NCI-H146 treated with DMSO at 0.1 percent for 48 hours (cell line): ENCODE results near the gene DMD.

ENCODE experiments used
- DNase-seq: peaks from one replicate; lab custom pipeline; 2025; ENCODE audit not compliant: unreplicated experiment; lab: John Stamatoyannopoulos, UW

Gene DMD

GRCh38 chrX:33045245-33045644 lies 166.1 kb downstream of the DMD start:
- DNase-seq: no peak

- DNase-seq: no peak
Measured at GRCh38 chrX:33041141-33041540, 170.2 kb downstream of the DMD start.

- DNase-seq: no peak
Measured at GRCh38 chrX:33032700-33033099, 178.6 kb downstream of the DMD start.

- DNase-seq: no peak
Measured at GRCh38 chrX:33014949-33015348, 196.4 kb downstream of the DMD start.

DNA sequence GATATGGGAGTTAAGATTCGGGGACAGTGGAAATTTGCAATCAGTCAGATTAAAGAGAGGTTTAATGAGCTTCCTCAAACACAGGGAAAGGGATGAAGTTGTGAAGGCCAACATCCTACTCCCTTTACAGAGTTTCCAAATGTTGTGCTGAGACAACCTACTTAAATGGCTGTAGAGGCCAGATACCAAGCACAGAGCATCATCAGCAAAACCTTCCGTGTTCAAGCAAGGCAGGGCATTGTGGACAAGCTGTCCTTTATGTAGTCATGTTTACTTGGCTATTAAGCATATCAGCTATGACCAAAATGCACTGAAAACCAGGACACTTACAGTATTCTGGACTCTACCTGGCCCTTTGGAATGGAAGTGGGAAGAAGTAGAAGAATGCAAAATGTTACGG lies 197.3 kb downstream of the DMD start:
- no peak for DNase-seq

- no peak for DNase-seq
Measured at GRCh38 chrX:33001107-33001506, 210.2 kb downstream of the DMD start.

DNA sequence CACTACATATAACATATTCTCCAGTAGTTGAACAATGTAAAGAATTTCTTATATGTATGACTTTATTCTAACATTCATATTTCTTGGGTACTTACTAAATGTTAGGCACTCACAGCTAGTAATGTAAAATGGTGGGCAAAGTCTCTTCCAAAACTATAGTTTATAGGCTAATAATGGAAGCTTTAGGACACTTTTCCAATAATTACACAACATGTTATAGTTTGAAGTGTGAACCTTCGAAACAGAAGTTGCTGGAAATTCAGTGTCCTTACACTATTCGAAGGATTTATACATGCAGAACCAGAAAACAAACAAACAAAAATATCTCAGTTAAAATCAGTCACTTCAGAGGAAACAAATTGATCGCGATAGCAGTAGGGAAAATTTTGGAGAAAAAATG lies 212.6 kb downstream of the DMD start:
- no peak for DNase-seq

- no peak for DNase-seq
Measured at GRCh38 chrX:32995427-32995826, 215.9 kb downstream of the DMD start.

DNA sequence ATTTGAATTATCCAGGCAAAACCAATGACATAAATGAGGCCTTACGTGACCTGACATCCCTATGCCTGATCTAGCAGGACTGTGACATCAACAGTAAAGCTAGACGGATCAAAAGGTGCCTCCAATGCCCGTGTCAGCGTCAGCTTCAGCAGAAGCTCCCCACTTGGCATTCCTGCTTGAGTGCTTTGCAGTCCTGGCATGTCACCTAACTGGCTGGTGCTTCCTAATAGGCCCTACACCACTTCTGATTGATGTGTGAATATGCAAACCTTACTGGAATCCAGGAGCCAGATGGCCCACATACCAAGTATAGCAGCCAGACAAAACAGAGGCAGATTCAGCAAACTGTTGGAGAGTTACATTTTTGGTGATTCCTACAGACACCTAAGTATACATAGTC lies 224.2 kb downstream of the DMD start:
- DNase-seq: no peak

DNA sequence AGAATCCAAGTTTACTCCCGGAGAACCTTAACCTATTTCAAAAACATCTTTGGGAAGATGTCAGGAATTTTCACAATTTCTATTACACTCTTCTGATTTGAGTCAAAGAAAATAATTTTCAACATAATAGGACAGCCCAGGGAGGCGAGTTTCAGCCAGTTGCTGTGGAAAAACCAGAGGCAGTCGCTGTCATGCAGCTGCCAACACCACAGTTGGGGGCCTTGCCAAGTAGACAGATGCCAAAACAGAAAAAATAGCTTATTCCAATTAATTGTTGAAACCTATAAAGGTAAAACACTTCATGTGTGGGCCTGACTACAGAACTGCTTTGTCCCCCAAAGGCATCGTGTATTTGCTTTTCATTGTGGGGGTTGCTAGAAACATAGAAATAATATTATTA lies 225.8 kb downstream of the DMD start:
- DNase-seq: no peak

DNA sequence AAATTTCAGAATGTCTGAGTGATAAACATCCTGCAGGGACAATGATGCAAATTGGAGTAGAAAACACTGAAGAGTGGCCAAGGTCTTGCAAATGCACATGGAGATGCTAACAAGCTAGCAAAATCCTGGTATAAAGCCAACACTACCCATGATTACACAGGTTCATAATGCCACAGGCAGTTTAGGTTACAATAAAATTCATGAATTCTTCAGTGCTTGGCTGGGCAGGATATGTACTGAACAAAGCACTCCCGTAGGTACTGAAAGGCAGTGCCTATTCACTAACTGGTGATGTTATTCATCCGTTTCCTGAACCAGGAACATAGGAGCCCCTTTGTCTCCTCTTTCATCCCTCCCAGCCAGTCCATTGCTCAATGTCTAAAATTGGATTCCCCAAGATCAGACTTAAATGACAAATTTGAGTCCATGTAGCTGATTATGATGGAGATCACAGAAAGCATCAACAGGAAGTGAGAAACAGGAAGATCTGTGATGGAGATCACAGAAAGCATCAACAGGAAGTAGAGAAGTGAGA lies 244.5 kb downstream of the DMD start:
- DNase-seq: no peak

DNA sequence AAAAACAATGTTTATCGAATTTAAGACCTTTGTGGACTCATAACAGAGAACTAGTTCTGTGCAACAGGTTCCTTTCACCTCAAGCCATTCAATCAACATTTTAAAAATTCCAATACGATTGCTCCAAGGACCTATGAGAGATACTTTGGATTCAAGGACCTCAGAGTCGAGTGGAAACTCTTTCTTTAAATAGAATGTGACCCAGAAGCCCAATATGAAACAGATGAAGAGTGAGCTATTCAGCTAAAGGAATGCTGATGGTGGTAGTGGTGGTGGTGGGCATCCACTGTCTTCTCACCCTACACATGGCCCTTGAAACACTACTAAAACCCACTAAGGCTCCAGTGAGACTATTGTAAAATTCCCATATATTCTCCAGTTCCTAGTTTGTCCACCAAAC lies 257.2 kb downstream of the DMD start:
- DNase-seq: no peak

DNA sequence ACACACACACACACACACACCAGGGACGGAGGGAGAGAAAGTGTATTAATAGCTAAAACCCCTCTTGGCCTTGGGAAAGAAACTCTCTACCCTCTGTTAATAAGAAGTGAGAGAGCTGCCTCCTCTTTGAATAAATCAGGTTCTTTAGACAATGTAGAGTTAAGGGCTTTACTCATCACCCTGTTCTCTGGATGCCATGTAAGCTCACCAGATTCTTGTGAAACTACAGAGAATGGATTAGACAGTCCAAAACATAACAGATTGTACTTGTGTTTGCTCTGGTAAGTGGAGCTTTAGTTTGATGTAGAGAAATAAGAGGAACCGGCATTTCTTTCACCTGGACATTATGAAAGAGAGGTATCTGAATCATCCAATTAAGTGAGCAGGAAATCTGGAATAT lies 263.2 kb downstream of the DMD start:
- DNase-seq: no peak

- DNase-seq: no peak
Measured at GRCh38 chrX:32937043-32937442, 274.3 kb downstream of the DMD start.

- no peak for DNase-seq
Measured at GRCh38 chrX:32933548-32933947, 277.8 kb downstream of the DMD start.

DNA sequence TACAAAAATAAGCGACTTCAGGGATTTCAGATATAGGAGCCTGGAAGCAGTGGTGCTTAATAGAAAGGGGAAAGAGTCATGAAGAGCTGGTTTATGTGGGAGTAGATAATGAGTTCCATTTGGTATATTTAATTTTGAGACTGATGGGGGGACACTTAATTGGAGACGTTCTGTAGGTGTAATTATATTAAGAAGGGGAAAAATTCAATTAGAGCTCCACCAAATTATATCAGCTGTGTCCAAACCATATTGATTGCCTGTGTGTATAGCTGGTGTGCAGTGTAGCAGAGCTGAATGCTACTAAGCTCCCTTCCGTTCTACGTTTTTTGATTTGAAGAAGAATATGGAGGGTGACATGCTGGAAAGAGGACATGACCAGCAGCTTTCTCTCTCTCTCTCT lies 282.3 kb downstream of the DMD start:
- DNase-seq: no peak

GRCh38 chrX:32896088-32896487 lies 315.3 kb downstream of the DMD start:
- DNase-seq: no peak

DNA sequence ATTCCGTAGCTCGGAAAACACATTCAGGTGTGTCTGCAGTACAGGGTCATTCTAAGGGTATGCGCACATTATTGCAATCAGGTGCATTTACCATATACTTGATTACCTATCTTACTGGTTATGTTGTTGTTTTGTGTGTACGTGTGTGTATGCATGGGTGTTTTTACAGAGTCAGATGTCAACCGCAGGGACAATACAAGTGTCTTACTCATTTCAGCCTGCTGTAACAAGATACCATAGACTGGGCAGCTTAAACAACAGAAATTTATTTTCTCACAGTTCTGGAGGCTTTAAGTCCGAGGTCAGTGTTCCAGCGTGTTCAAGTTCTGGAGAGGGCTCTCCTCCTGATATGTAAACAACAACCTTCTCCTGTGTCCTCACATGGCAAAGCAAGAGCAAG lies 316.7 kb downstream of the DMD start:
- DNase-seq: no peak

GRCh38 chrX:32893751-32894150 lies 317.6 kb downstream of the DMD start:
- DNase-seq: no peak

DNA sequence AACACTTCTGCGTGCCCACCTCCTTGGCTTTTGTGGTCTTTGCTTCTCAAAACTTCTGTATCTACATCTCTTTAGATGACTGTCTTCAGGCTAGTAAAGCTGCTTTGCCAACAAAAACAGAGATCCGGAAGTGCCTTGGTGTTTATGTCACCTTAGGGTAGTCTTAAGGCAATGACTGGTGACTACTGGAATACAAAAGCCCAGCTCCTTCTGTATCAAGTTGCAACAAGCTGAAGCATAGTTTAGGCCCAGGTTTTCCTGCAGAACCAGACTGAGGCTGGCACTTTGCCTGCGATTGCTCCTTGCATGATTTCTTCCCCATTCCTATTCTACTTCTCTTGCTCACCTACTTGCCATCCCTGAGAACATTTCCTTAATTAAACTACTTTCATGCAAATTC lies 333.8 kb downstream of the DMD start:
- DNase-seq: no peak

DNA sequence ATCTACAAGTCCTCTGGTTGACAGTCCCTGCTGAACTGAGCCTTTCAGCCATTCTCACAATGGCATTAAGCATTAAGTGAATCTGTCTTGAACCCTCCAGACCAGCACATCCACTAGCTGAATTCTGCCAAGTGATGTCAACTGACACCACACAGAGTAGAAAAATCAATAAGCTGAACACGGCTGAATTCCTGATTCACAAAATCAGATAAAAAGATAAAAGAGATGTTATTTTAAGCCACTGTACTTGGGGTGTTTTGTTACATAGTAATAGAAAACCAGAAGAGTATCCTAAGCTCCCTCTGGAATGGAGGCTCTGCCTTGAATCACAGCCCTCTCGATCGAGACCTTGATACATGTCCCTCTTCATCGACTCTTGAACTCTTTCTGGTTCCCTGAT lies 336.5 kb downstream of the DMD start:
- no peak for DNase-seq

DNA sequence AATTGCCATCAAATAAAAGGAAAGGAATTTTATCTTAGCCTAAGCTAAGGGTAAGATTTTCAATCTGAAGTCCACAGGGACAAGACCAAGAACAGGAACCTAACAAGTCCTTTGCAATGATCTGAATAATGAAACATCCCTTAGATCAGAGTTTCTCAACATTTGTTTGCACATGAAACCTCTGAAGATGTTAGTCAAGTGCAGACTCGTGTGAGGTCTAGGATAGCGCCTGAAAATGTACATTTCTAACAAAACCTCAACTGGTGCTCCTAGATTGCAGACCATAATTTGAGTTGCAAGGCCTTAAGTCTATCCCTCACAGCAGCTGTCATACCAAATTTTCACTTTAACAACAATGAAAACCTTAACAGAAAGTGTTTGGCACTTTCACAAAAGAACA lies 337.6 kb downstream of the DMD start:
- DNase-seq: no peak

- no peak for DNase-seq
Measured at GRCh38 chrX:32871636-32872035, 339.7 kb downstream of the DMD start.

DNA sequence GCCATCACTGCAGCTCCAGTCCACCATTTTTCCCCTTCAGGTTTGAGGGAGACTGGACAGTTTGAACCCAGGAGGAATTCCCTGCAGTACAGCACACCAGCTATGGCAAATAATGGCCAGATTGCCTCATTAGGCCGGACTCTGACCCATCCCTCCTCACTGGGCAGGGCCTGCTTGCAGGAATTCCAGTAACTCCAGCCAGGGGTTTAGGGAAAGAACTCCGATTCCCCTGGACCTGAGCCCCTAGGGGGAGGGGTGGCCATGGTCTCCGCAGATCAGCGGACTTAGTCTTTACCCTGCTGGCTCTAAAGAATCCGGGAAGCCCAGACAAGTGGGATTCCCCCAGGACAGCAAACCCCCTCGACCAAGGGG lies 342.8 kb downstream of the DMD start:
- DNase-seq: no peak
